Left forelimb (tissue), 1 donor: ENCODE results near the gene SPIRE2.
"Not testable (repeated sequence)": the region's sequence is repeated elsewhere in the genome, so short reads cannot be mapped to it uniquely, and the experiment has no call there.

Experiments
- DNase-seq: peaks from one replicate; pipeline ENCODE4 v3.0.0-alpha.2; 2018; ENCODE audit warnings: low spot score

SPIRE2 gene

GRCh38 chr16:89808475-89808874 is 19.8 kb upstream of the SPIRE2 start:
- no peak for DNase-seq

- no peak for DNase-seq
Measured at GRCh38 chr16:89811321-89811720, 17.0 kb upstream of the SPIRE2 start.

- no peak for DNase-seq
Measured at GRCh38 chr16:89815639-89816348, 12.5 kb upstream of the SPIRE2 start.

- DNase-seq, result not testable (repeated sequence)
Measured at GRCh38 chr16:89818851-89819403, 9.3 kb upstream of the SPIRE2 start.

GRCh38 chr16:89819448-89819847 is 8.8 kb upstream of the SPIRE2 start:
- DNase-seq, result not testable (repeated sequence)

GRCh38 chr16:89821438-89822187 is 6.7 kb upstream of the SPIRE2 start:
- no peak for DNase-seq

GRCh38 chr16:89822188-89823086 is 5.8 kb upstream of the SPIRE2 start:
- no peak for DNase-seq

GRCh38 chr16:89823087-89823823 is 5.0 kb upstream of the SPIRE2 start:
- DNase-seq, result no peak

- DNase-seq, result not testable (repeated sequence)
Measured at GRCh38 chr16:89823824-89824148, 4.5 kb upstream of the SPIRE2 start.

GRCh38 chr16:89826531-89827382 is 1.5 kb upstream of the SPIRE2 start:
- no peak for DNase-seq

GRCh38 chr16:89827383-89828198 is 684 bp upstream of the SPIRE2 start:
- no peak for DNase-seq

- no peak for DNase-seq
Measured at GRCh38 chr16:89828870-89829629, 775 bp downstream of the SPIRE2 start.

- no peak for DNase-seq
Measured at GRCh38 chr16:89829630-89830437, 1.6 kb downstream of the SPIRE2 start.

- no peak for DNase-seq
Measured at GRCh38 chr16:89831810-89832328, 3.6 kb downstream of the SPIRE2 start.

- not testable (repeated sequence) for DNase-seq
Measured at GRCh38 chr16:89833664-89834363, 5.5 kb downstream of the SPIRE2 start.

- not testable (repeated sequence) for DNase-seq
Measured at GRCh38 chr16:89834813-89835363, 6.6 kb downstream of the SPIRE2 start.

GRCh38 chr16:89836484-89836883 is 8.2 kb downstream of the SPIRE2 start:
- not testable (repeated sequence) for DNase-seq
